KBM-7 (cell line): ENCODE measurements around the gene C2orf76.
A peak's percentile ranks its signal among the peaks of the same experiment; 100 is the strongest.

Experiments
- DNase-seq: peaks from one replicate; pipeline ENCODE4 v3.0.0-alpha.2; 2015
- in situ Hi-C: fragments of 300-500 bp; cut with MboI; formaldehyde crosslinking; loops from 2 replicates; pipeline ENCODE4 v1.14.3; 2020; ENCODE audit warnings: low sequenced_read_pairs, low pct_unique_long_range_greater_than_20kb, mixed read lengths

C2orf76 gene

DNA sequence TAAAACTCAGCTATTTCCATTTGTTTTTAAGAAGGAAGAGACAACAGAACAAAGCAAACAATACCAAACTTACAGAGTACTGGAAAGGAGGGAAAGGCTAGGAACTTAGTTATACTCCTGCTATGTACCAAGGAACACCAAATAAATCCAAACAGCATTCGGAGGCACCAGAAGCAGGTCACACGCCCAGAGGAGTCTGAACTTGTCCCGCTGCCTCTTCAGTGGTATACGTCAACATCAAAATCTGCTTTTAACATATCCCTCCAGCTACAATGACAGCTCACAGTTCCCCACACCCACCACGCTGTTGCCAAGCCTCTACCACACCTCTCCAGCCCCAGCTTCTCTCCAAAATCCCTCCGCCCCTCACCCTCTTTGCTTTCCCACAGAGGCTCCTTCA lies 17.3 kb downstream of the C2orf76 start:
- DNase-seq = no peak
- in situ Hi-C loops = no loop called here

DNA sequence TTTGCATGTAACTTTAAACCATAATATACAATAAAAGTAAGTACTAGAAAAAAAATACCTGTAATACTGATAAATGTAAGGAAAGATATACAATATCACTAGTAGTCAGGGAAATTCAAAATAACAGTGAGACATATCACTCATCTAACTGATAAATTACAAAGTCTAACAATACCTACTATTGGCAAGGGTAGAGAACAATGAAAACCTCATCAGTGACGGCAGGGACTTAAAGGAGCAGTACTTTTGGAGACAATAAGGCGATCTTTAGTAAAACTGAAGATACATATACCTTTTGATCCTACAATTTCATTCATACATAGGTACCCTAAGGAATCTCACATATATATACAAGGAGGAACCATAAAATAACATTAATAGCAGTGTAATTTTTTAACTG lies 24.9 kb downstream of the C2orf76 start:
- no peak for DNase-seq
- in situ Hi-C loops = no loop called here

DNA sequence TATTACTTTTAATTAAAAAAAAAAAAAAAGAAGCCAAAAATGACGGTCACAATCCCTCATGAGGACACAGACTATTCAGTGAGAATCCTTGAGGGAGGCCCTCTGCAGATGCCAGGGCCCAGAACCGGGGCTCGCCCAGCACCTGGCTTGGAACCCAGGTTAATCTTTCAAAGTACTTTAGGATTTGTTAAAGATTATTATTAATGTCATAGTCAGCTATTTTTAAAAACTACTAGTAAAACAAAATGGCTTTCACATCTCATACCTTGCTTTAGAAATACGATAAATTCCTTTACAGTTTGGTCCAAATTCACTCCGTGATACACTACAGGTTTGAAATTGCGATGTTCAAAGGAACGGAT lies 27.1 kb downstream of the C2orf76 start:
- DNase-seq = no peak
- in situ Hi-C loops = no loop called here

DNA sequence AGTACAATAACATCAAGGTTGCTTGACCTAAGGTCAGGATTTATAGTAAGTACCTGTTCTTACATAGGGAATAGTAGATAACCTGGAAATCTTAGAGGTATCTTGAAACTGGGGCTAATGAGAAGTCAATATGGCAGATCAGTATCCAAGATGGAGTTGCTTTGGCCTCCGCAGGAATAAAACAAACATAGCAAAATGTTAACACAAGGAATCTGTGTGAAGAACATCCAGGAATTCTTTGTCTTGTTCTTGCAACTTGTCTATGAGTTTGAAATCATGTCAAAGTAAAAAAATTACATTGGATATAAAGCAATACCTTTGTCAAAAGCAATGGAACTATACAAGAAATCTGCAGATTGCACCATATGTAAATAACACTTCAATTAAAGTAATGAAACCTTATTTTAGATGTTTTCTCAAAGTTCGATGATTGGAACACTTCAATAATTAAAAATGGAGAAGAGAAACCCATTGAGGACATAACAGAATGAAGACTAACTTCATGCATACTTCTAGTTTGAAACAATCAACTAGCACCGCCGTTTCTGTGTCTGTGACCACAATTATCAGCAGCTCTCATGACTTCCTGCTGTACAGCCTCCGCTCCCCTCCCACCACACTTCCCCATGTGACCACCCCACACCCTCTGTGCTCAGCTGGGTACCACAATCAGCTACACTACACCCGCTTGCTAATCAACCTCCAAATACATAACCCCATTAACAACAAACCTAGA lies 27.6 kb downstream of the C2orf76 start:
- in situ Hi-C loops = no loop called here
- DNase-seq = peak; percentile 79

DNA sequence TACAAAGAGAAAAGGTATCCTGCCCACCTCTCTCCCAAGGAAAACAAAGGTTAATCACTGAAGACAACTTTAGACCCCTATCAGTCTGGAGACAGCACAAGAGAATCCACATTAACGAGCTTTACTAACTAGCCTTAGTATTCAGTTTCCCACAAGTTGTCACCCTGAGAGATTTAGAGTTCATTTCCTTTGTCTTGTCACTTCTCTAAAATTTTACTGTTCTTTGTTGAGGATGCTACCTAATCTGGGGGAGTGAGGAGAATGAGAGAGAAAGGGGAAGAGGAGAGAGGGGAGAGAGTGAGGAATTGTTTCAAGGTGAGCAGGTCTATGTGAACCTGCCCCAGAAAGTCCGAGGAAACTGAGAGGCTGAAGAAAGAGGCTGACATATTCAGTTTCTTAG lies 28.4 kb downstream of the C2orf76 start:
- in situ Hi-C loops = no loop called here
- peak; percentile 62 for DNase-seq

DNA sequence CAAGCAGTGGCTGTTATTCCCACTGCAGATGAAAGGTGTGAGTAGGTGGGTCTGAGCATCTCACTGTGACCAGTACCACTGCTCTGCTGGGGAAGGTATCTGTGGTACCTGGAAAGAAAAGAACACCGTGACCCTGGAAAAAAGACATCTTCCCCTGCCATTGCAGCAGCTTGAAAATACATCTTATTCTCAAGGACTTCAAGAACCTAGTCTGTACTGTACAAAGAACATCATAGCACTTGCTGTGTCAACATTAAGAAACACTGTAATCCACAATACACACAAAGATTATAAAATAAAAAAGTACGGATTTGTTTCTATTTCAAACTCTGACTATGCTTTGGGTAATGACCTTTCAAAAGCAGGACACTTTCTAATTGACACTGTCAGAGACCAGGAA lies 28.9 kb downstream of the C2orf76 start:
- in situ Hi-C loops = no loop called here
- DNase-seq = no peak

DNA sequence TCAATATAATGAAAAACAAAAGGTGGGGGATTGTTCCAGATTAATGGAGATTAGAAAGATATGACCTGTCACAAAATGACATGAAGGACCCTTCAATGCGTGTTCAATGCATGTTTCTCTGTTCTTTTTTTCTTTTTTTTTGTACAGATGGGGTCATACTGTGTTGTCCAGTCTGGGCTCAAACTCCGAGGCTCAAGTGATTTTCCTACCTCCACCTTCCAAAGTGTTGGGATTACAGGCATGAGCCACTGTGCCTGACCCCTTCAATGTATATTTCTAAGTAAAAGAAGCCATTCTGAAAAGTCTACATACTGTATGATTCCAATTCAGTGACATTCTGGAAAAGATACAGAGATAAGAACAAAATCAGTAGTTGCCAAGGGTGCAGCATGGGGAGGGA lies 32.8 kb downstream of the C2orf76 start:
- DNase-seq = no peak
- in situ Hi-C loops = no loop called here

DNA sequence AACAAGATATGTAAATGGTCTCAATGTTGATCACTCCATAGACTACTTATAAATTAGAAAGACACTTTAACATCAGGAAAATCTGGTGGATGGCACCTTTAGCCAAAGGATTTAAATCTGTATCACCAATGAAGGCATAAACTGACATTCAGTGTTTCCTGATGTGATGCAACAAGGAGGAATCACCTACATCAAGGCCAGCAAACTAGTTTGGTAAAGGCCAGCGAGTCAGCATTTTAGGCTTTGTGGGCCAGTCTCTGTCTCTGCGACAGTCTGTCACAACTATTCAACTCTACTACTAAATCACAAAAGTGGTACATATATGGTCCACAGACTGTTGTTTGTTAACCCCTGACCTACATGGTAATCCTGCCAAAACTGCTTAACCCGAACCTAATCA lies 33.3 kb downstream of the C2orf76 start:
- DNase-seq = no peak
- in situ Hi-C loops = no loop called here

DNA sequence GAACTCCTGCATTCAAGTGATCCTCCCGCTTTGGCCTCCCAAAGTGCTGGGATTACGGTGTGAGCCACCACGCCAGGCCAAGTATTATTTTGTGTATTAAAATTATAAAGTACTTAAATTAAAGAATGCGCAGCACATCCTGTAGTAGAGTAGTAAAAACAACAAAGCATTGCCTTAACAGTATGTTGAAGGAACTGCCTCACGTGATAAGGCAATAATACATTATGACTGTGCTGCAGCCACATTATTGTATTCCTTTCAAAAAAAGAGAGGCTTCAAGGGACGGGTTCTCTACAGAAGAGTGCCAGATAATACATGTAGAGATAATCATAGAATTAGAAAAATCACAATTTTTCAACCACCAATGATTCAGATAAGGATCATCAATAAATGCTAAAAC lies 33.7 kb downstream of the C2orf76 start:
- no peak for DNase-seq
- in situ Hi-C loops = no loop called here

DNA sequence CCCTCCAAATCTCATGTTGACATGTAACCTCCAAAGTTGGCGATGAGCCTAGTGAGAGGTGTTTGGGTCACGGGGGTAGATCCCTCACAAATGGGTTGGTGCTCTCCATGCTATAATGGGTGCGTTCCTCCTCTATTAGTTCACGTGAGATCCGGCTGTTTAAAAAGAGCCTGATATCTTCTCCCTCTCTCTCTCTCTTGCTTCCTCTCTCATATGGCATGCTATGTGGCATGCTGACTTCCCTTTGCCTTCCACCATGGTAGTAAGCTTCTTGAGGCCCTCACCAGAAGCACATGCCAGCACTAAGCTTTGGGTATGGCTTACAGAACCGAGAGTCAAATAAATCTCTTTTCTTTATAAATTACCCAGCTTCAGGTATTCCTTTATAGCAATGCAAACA lies 39.2 kb downstream of the C2orf76 start:
- in situ Hi-C loops = no loop called here
- DNase-seq = no peak

DNA sequence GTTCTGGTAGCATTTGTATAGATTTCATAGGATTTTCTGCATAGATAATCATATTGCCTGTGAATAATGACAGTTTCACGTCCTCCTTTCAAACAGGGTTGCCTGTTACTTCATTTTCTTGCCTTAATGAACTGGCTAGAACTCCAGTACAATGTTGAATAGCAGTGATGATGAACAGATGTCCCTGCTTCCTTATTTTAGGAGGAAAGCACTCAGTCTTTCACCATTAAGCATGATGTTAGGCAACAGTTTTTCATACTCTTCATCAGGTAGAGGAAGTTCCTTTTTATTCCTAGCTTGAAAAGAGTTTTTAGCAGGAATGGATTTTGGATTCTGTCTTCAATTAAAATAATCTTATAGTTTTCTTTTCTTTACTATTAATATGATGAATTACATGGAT lies 39.7 kb downstream of the C2orf76 start:
- DNase-seq = peak; percentile 56
- in situ Hi-C loops = no loop called here

DNA sequence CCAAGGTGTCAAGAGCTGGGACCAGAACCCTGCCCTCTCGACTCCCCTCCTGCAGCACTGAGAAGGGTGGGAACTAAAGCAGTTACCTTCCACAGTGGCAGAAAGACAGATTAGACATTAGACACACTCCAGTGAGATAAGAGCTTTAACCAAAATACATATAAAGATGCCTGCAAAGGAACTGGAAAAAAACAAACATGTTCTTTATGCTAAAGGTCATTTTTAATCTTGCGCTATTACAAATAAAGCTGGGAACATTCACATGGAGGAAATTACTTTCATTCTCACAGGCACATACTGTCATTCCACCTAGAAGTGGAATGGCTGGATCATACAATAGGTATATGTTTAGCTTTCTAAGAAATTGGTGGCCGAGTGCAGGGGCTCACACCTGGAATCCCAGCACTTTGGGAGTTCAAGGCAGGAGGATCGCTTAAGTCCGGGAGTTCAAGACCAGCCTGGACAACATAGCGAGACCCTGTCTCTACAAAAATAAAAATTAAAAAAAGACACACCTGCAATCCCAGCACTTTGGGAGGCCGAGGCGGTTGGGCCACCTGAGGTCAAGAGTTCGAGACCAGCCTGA lies 41.9 kb downstream of the C2orf76 start:
- in situ Hi-C loops = no loop called here
- no peak for DNase-seq

DNA sequence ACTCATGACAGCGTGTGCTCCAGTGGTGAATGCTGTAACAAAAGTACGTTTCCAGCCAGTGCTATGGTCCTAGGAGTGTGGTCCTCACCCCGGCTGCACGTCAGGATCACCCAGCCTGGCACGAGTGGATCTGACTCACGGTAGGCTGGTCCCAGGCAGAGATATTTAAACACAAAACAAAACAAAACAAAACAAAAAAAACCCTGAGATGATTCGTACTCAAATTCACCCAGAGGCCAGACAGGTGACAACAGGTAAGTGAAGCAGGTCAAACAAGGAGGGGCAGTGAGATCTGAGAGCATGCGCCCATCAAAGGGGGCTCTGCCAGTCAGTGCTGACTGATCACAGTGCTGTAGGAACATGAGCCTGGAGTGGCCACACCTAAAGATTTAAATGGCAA lies 43.2 kb downstream of the C2orf76 start:
- in situ Hi-C loops = no loop called here
- no peak for DNase-seq

DNA sequence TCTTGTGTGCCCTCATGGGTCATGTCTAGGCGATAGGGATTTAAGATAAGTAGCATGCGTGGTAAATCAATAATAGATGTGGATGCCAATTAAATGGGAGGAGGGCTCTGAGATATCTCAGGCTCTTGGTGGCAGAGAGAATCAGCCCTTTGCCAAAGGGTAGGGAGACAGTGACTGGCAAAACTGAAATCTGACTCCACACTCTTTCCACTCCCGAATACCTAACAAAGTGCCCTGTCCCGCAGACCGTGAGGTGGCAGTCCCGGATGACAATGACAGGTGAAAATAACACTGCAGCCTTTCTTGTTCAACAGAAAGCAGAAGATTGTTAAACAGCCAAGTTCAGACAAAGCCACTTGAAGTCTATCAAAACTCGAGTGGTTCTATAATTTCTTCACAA lies 47.0 kb downstream of the C2orf76 start:
- in situ Hi-C loops = no loop called here

DNA sequence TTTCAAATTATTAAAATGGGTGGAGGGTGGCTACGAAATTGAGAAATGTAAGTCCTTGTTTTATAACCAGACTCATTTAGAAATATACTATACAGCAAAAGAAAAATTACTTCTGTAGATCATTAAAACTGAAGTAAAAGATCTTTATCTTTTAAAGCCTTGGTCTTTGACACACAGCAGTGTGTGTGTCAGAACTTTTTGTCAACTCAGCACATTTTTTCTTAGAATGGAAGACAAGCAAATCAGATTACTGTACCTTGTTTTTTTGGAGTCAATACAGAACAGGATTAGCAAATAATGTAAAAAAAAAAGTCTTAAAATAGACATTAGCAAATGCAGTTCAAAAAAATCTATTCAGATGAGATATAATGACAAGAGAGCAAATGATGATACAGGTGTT lies 49.1 kb downstream of the C2orf76 start:
- in situ Hi-C loops = no loop called here
- no peak for DNase-seq

More for the DNA sequence above, 47.0 kb downstream of the C2orf76 start:
- DNase-seq = no peak

DNA sequence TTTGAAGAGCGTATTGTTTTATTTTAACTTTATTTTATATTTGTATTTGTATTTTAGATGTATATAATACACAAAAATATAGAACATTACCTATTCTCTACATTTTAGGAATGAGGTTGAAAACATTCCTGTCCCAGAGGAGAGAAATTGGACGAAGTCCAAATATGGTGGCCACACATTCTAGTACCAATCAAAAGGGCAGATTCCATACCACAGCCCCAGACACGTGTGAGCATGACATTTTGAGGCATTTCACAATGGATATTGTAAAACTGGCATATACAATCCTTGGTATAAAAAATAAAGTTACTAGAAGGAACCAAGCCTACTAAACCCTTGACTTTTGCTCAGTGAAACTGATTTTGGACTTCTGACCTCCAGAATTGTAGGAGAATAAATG lies 50.6 kb downstream of the C2orf76 start:
- DNase-seq = no peak
- in situ Hi-C loops = no loop called here

DNA sequence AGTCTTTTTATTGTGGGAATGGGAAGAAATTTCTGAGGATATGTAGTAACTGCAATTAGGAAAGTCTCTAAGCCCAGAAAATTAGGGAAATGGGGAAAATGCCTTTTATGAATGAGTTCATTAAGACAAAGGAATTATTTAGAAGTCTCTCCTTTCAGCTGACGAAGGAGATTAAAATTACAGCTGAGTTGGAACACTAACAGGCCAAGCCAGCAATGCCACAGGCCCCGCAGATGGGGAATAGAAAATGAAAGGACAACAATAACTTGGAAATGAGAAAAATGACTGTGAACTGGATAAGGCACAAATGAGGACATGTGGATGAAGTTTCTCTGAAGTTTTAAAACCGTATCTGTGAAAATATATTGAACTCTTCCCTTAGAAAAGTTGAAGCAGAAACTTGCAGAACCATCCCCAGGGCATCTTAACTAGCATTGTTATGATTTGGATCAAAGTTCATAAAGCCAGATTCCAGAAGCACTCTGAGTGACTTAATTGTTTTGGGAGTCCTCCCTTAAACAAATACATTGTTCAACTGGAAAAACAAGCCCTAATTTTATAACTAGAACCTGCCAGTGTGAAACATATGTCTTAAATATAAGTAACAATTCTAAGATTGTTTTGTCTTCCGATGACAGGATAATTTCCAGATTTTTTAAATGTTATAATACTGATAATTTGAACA lies 51.3 kb downstream of the C2orf76 start:
- in situ Hi-C loops = no loop called here
- DNase-seq = no peak

DNA sequence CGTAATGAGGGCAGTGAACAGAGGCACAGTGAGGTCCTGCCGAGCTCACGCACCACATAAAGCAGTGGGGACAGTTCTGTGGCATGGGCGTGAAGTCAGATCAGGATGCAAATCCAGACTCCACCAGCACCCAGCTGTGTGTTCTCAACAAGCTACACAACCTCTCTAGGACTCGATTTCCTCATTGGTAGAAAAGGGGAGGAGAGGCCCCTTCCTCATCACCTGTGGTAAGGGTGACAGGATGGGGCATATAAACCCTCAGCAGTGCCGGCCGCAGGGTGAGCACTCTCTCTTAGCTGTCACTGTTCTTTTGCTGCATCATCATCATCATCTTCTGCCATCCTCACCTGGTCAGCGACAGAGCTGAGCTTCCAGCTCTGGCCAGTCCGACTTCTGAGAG lies 54.8 kb downstream of the C2orf76 start:
- in situ Hi-C loops = no loop called here
- no peak for DNase-seq

DNA sequence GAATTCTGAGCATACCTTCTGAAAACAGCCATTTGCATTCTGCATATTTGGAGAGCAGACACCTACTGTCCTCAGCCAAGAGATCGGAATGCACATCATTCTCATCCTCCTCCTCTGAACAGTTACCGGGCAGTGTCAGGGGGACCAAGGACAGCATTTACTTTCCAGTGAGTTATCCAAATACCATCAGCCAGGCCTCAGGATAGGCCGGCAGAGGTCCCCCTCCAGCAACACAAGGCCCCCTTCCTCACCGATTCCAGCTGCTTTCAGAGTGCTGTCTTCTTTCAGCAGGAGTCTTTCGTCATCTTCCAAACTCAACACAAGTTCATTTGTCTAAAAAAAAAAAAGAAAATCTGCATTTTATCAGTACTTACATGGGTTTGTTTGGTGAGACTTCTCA lies 55.3 kb downstream of the C2orf76 start:
- in situ Hi-C loops = no loop called here
- peak; percentile 26 for DNase-seq

DNA sequence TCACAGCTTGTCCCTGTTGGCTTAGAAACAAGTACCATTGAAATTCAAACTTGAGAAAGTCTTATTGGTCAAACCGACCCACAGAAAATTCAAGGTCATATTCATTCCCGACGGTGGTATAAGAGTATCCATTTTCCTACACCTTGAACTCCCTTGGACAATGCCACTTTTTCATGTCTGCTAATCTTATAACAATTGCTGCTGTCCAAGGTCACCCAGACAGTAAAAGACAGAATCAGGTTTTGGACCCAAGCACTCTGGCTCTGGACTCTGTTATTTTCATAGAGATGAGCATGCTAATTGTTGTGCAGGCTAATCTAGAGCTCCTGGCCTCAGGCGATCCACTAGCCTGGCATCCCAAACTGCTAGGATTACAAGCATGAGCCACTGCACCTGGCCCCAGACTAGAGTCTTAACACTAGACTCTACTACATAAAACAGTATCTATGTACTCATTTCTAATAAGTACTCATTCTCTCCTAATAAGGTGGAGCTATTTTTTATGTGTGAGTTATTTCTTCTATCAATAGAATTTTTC lies 57.8 kb downstream of the C2orf76 start:
- no peak for DNase-seq
- in situ Hi-C loops = no loop called here
